K562 (cell line): ENCODE measurements around the gene TNKS2. TPM values are rescaled to one million over a fixed set of nuclear protein-coding genes. Genes with fewer than 3 reads are reported as not detected.

Experiments
- CXXC5 ChIP-seq: fragments of 250-450 bp; sonication (Bioruptor Pico); IDR thresholded peaks from 2 replicates; pipeline ENCODE4 v1.8.0; 2022; ENCODE audit warnings: inconsistent platforms, mild to moderate bottlenecking, moderate library complexity
- IFI16 ChIP-seq: fragments of 250-450 bp; sonication (Bioruptor Pico); IDR thresholded peaks from 2 replicates; pipeline ENCODE4 v2.1.2; 2022; ENCODE audit warnings: mild to moderate bottlenecking, inconsistent platforms
- NR2C2 ChIP-seq, 2 experiments: fragments of 200-800 bp in 1 of 2; sonication (Bioruptor generic) in 1 of 2; sonication (generic) in 1 of 2; formaldehyde crosslinking in 1 of 2; IDR thresholded peaks; 2 replicates each; pipeline versions ENCODE4 v1.6.1 to v1.8.0; 2016 to 2022; ENCODE audit warnings: mild to moderate bottlenecking in 1 of 2, missing compliant biosample characterization in 1 of 2, missing genetic modification characterization in 1 of 2, missing genetic modification reagents in 1 of 2
- SUPT5H ChIP-seq: fragments of 450-650 bp; IDR thresholded peaks from 2 replicates; pipeline ENCODE4 v1.6.1; 2016
- TAF1 ChIP-seq: IDR thresholded peaks from 2 replicates; pipeline ENCODE4 v1.6.1; 2011; ENCODE audit warnings: mild to moderate bottlenecking, low read length, moderate library complexity; ENCODE audit not compliant: insufficient read depth, control insufficient read depth, severe bottlenecking; ENCODE audit errors: extremely low read depth
- TEAD1 ChIP-seq, 2 experiments: fragments of 450-650 bp in 1 of 2; sonication (generic) in 1 of 2; formaldehyde crosslinking; IDR thresholded peaks; 2 replicates each; pipeline versions ENCODE4 v1.4.0 to v1.8.0; 2020 to 2022; ENCODE audit warnings: mild to moderate bottlenecking in 2 of 2, missing genetic modification reagents in 1 of 2
- XRCC5 ChIP-seq: fragments of 200-400 bp; formaldehyde crosslinking; IDR thresholded peaks from 2 replicates; pipeline ENCODE4 v1.6.1; 2017; ENCODE audit warnings: low read depth, mild to moderate bottlenecking, low read length
- ZC3H4 ChIP-seq: sonication (generic); formaldehyde crosslinking; IDR thresholded peaks from 2 replicates; pipeline ENCODE4 v1.9.0; 2021; ENCODE audit warnings: missing genetic modification reagents, borderline replicate concordance
- ZNF12 ChIP-seq: sonication (generic); formaldehyde crosslinking; IDR thresholded peaks from 2 replicates; pipeline ENCODE4 v1.4.0; 2020; ENCODE audit warnings: mild to moderate bottlenecking, missing genetic modification reagents
- ZNF436 ChIP-seq: fragments of 250-450, 450-650 bp; sonication (Bioruptor Pico); formaldehyde crosslinking; IDR thresholded peaks from 2 replicates; pipeline ENCODE4 v1.7.0; 2020; ENCODE audit warnings: mild to moderate bottlenecking
- polyA plus RNA-seq, 8 experiments: library from polyadenylated mRNA; depleted of rRNA in 4 of 8; stranded (reverse) in 5 of 8; unstranded in 3 of 8; fragments of >200 nt; fragmentation: Nextera tagmentation in 2 of 8; fragmentation: Illumina TruSeq in 1 of 8; extraction: Ambion mirVana in 2 of 8; extraction: Trizol in 1 of 8; gene quantifications; 2 replicates each; pipeline versions ENCODE4 v1.2.1 to v1.2.3, GENCODE V29; 2011 to 2014; ENCODE audit warnings: inconsistent platforms in 1 of 8, missing spikeins in 1 of 8
- total RNA-seq, 7 experiments: library from RNA; depleted of rRNA in 6 of 7; stranded (reverse); fragments of >200 nt in 6 of 7; fragmentation: Illumina TruSeq in 2 of 7; extraction: Trizol in 2 of 7; gene quantifications; 2 replicates each; pipeline versions ENCODE4 v1.2.1 to v1.2.3, GENCODE V29; 2011 to 2021; ENCODE audit warnings: low replicate concordance in 1 of 7
- TF ChIP-seq, protein P1 (sequence below): fragments of 250-450 bp; sonication (Bioruptor Pico); IDR thresholded peaks from 2 replicates; pipeline ENCODE4 v1.8.0; 2021; ENCODE audit warnings: mild to moderate bottlenecking, moderate library complexity
- TF ChIP-seq, protein P2 (sequence below): fragments of 150-350 bp; conservative IDR thresholded peaks from 2 replicates; pipeline ENCODE4 v1.6.1; 2014; ENCODE audit warnings: low read length
- TF ChIP-seq, protein P3 (sequence below), 2 experiments: fragments of 450-650 bp in 1 of 2; sonication (generic) in 1 of 2; formaldehyde crosslinking in 1 of 2; IDR thresholded peaks; 2 replicates each; pipeline versions ENCODE4 v1.7.1 to v1.9.0; 2016 to 2022; ENCODE audit warnings: inconsistent platforms in 1 of 2, mild to moderate bottlenecking in 1 of 2, missing genetic modification reagents in 1 of 2

The TNKS2 gene
- total and polyA plus RNA-seq, 9 of the 15 experiments (the other 6 are each of a cell fraction or from before 2014, with no cell fraction given): 3.5 to 19.8 (median 8.6) TPM

DNA sequence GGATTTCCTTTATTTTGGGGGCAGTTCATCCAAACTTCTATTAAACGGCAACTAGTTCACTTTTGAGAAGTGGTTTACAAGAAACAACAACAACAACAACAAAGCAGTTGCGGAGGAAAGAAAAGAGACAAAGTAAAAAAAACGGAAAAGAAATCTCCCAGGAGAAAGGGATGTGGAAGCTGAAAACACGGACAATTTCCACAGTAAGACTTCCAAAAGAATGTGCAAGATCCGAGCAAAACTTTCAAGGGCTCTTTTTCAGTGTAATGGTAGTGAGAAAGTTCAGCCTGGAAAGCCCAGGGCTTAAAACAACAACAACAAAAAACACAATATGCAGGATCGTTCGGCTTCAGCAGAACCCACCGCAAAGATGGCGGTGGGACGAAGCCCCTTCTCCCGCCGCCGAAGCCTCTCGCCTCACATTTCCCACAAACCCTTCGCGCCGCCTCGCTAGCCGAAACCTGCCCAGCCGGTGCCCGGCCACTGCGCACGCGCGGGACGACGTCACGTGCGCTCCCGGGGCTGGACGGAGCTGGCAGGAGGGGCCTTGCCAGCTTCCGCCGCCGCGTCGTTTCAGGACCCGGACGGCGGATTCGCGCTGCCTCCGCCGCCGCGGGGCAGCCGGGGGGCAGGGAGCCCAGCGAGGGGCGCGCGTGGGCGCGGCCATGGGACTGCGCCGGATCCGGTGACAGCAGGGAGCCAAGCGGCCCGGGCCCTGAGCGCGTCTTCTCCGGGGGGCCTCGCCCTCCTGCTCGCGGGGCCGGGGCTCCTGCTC lies at the start of gene TNKS2 (continued):
- TF ChIP-seq, protein P1, sequence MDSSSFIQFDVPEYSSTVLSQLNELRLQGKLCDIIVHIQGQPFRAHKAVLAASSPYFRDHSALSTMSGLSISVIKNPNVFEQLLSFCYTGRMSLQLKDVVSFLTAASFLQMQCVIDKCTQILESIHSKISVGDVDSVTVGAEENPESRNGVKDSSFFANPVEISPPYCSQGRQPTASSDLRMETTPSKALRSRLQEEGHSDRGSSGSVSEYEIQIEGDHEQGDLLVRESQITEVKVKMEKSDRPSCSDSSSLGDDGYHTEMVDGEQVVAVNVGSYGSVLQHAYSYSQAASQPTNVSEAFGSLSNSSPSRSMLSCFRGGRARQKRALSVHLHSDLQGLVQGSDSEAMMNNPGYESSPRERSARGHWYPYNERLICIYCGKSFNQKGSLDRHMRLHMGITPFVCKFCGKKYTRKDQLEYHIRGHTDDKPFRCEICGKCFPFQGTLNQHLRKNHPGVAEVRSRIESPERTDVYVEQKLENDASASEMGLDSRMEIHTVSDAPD: no peak
- TF ChIP-seq CXXC5 (CRISPR knock-in tag) (peak; percentile 54), NR2C2 (CRISPR knock-in tag; IDR thresholded peaks at IDR 0.05) (no peak), NR2C2 (tag; IDR thresholded peaks at IDR 0.05) (peak; percentile 15; the same call in 1 of the 2 replicates), ZC3H4 (CRISPR knock-in tag) (no peak), SUPT5H (peak; percentile 73), TAF1 (peak; percentile 72), XRCC5 (no peak), TEAD1 (CRISPR knock-in tag; IDR thresholded peaks at IDR 0.05) (no peak), IFI16 (CRISPR knock-in tag) (no peak), ZNF436 (CRISPR knock-in tag) (no peak), ZNF12 (CRISPR knock-in tag) (no peak)
- TF ChIP-seq, protein P2, sequence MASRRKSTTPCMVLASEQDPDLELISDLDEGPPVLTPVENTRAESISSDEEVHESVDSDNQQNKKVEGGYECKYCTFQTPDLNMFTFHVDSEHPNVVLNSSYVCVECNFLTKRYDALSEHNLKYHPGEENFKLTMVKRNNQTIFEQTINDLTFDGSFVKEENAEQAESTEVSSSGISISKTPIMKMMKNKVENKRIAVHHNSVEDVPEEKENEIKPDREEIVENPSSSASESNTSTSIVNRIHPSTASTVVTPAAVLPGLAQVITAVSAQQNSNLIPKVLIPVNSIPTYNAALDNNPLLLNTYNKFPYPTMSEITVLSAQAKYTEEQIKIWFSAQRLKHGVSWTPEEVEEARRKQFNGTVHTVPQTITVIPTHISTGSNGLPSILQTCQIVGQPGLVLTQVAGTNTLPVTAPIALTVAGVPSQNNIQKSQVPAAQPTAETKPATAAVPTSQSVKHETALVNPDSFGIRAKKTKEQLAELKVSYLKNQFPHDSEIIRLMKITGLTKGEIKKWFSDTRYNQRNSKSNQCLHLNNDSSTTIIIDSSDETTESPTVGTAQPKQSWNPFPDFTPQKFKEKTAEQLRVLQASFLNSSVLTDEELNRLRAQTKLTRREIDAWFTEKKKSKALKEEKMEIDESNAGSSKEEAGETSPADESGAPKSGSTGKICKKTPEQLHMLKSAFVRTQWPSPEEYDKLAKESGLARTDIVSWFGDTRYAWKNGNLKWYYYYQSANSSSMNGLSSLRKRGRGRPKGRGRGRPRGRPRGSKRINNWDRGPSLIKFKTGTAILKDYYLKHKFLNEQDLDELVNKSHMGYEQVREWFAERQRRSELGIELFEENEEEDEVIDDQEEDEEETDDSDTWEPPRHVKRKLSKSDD: no peak
- TF ChIP-seq, protein P3, sequence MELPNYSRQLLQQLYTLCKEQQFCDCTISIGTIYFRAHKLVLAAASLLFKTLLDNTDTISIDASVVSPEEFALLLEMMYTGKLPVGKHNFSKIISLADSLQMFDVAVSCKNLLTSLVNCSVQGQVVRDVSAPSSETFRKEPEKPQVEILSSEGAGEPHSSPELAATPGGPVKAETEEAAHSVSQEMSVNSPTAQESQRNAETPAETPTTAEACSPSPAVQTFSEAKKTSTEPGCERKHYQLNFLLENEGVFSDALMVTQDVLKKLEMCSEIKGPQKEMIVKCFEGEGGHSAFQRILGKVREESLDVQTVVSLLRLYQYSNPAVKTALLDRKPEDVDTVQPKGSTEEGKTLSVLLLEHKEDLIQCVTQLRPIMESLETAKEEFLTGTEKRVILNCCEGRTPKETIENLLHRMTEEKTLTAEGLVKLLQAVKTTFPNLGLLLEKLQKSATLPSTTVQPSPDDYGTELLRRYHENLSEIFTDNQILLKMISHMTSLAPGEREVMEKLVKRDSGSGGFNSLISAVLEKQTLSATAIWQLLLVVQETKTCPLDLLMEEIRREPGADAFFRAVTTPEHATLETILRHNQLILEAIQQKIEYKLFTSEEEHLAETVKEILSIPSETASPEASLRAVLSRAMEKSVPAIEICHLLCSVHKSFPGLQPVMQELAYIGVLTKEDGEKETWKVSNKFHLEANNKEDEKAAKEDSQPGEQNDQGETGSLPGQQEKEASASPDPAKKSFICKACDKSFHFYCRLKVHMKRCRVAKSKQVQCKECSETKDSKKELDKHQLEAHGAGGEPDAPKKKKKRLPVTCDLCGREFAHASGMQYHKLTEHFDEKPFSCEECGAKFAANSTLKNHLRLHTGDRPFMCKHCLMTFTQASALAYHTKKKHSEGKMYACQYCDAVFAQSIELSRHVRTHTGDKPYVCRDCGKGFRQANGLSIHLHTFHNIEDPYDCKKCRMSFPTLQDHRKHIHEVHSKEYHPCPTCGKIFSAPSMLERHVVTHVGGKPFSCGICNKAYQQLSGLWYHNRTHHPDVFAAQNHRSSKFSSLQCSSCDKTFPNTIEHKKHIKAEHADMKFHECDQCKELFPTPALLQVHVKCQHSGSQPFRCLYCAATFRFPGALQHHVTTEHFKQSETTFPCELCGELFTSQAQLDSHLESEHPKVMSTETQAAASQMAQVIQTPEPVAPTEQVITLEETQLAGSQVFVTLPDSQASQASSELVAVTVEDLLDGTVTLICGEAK (IDR thresholded peaks at IDR 0.05): peak; percentile 66
- TF ChIP-seq, protein P3 (CRISPR knock-in tag; IDR thresholded peaks at IDR 0.05): no peak
